Neuronal stem cell (in vitro differentiated cells): Measurements from ENCODE around the gene TRPM8.

Experiments used
- DNase-seq: peaks from one replicate; pipeline ENCODE4 v3.0.0-alpha.2; 2013; ENCODE audit warnings: low spot score
- H2AFZ ChIP-seq: one replicate; pipeline ENCODE4 v1.6.1; 2013; ENCODE audit warnings: mild to moderate bottlenecking, low read length, inconsistent platforms
- H2AK5ac ChIP-seq: 2 replicates; pipeline ENCODE4 v1.6.1; 2013; ENCODE audit warnings: low read depth, mild to moderate bottlenecking, inconsistent platforms, low read length, moderate library complexity, mixed read lengths
- H2BK120ac ChIP-seq: 2 replicates; pipeline ENCODE4 v1.6.1; 2013; ENCODE audit warnings: low read depth, mild to moderate bottlenecking, inconsistent platforms, low read length, moderate library complexity, mixed read lengths
- H2BK12ac ChIP-seq: one replicate; pipeline ENCODE4 v1.6.1; 2013; ENCODE audit warnings: low read length, inconsistent platforms
- H2BK15ac ChIP-seq: 2 replicates; pipeline ENCODE4 v1.6.1; 2013; ENCODE audit warnings: mild to moderate bottlenecking, low read length, inconsistent platforms, mixed read lengths
- H2BK5ac ChIP-seq: one replicate; pipeline ENCODE4 v1.6.1; 2013; ENCODE audit warnings: inconsistent platforms, mild to moderate bottlenecking, low read length, moderate library complexity
- H3K14ac ChIP-seq: one replicate; pipeline ENCODE4 v1.6.1; 2013; ENCODE audit warnings: low read length, inconsistent platforms
- H3K18ac ChIP-seq: 2 replicates; pipeline ENCODE4 v1.6.1; 2013; ENCODE audit warnings: low read length, inconsistent platforms
- H3K23ac ChIP-seq: 2 replicates; pipeline ENCODE4 v1.6.1; 2013; ENCODE audit warnings: low read depth, mild to moderate bottlenecking, mixed read lengths, low read length, inconsistent platforms; ENCODE audit not compliant: poor library complexity
- H3K27ac ChIP-seq: replicated peaks from 3 replicates; pipeline ENCODE4 v1.5.1; 2013; ENCODE audit warnings: low read length, inconsistent platforms
- H3K27me3 ChIP-seq, 3 experiments: 2 replicates each; pipeline ENCODE4 v1.6.1; 2013; ENCODE audit warnings: low read length in 3 of 3, mild to moderate bottlenecking in 2 of 3, inconsistent platforms in 1 of 3, low read depth in 1 of 3, mixed read lengths in 1 of 3, moderate library complexity in 1 of 3; ENCODE audit not compliant: control insufficient read depth in 3 of 3, insufficient read depth in 3 of 3
- H3K36me3 ChIP-seq, 2 donors: replicated peaks in 1 of 2; 2 replicates each; pipeline ENCODE4 v1.6.1; 2013; ENCODE audit warnings: low read length in 2 of 2; ENCODE audit not compliant: control insufficient read depth in 2 of 2, insufficient read depth in 2 of 2
- H3K4ac ChIP-seq: 2 replicates; pipeline ENCODE4 v1.6.1; 2013; ENCODE audit warnings: inconsistent platforms, mild to moderate bottlenecking, low read length, moderate library complexity
- H3K4me1 ChIP-seq, 2 donors: 1 replicate in 1 of 2; 2 replicates in 1 of 2; pipeline ENCODE4 v1.6.1; 2013; ENCODE audit warnings: low read length in 2 of 2, low read depth in 1 of 2; ENCODE audit not compliant: control insufficient read depth in 2 of 2, insufficient read depth in 1 of 2
- H3K4me2 ChIP-seq: one replicate; pipeline ENCODE4 v1.6.1; 2013; ENCODE audit warnings: mild to moderate bottlenecking, low read length, inconsistent platforms; ENCODE audit not compliant: insufficient read depth, poor library complexity, severe bottlenecking
- H3K4me3 ChIP-seq, 2 donors: 2 replicates each; pipeline ENCODE4 v1.5.1; 2013; ENCODE audit warnings: low read length in 2 of 2, mild to moderate bottlenecking in 2 of 2, inconsistent platforms in 1 of 2, moderate library complexity in 1 of 2
- H3K79me1 ChIP-seq: one replicate; pipeline ENCODE4 v1.6.1; 2013; ENCODE audit warnings: low read depth, mild to moderate bottlenecking, inconsistent platforms, low read length, moderate library complexity
- H3K9ac ChIP-seq: one replicate; pipeline ENCODE4 v1.6.1; 2013; ENCODE audit warnings: mild to moderate bottlenecking, low read depth, low read length, inconsistent platforms; ENCODE audit not compliant: poor library complexity
- H3K9me3 ChIP-seq, 2 donors: replicated peaks in 1 of 2; 2 replicates each; pipeline versions ENCODE3 to v1.6.1; 2013; ENCODE audit warnings: low read length in 2 of 2, mild to moderate bottlenecking in 2 of 2, inconsistent platforms in 1 of 2, low read depth in 1 of 2, mixed read lengths in 1 of 2, moderate library complexity in 1 of 2; ENCODE audit not compliant: control insufficient read depth in 2 of 2, insufficient read depth in 1 of 2
- H4K8ac ChIP-seq: one replicate; pipeline ENCODE4 v1.6.1; 2013; ENCODE audit warnings: low read depth, mild to moderate bottlenecking, inconsistent platforms, low read length, moderate library complexity
- H4K91ac ChIP-seq: one replicate; pipeline ENCODE4 v1.6.1; 2013; ENCODE audit warnings: low read length, low read depth, mild to moderate bottlenecking, inconsistent platforms; ENCODE audit not compliant: poor library complexity
- WGBS, 2 donors: extraction: QIAGEN DNeasy Blood & Tissue Kit; methylation state at CpG; one replicate each; pipeline ENCODE4 v1.1.7; 2013; ENCODE audit warnings: missing lambda C conversion rate in 2 of 2, mixed read lengths in 1 of 2; ENCODE audit not compliant: insufficient read length in 2 of 2, insufficient replicate concordance in 1 of 2; ENCODE audit errors: extremely low coverage in 2 of 2; 5-methylcytosine and 5-hydroxymethylcytosine counted together

The TRPM8 gene

GRCh38 chr2:233996461-233996860 lies 79.3 kb downstream of the TRPM8 start:
- no peak overlapping the region for H2BK12ac ChIP-seq
- no peak for DNase-seq
- H3K4me1 ChIP-seq = no peaks in the 10 kb centered on the region
- no peak overlapping the region for H2AFZ ChIP-seq
- no peak overlapping the region for H3K23ac ChIP-seq
- no peak overlapping the region for H4K8ac ChIP-seq
- WGBS, 2 donors = no CpG with 5 or more reads among the region's 5 CpGs
- H3K36me3 ChIP-seq = peaks cover 0 to 8% of the 10 kb centered on the region in 2 donors
- no peak overlapping the region for H2BK15ac ChIP-seq
- no peak overlapping the region for H4K91ac ChIP-seq
- H2AK5ac ChIP-seq = no peak overlapping the region
- no peak overlapping the region for H3K4ac ChIP-seq
- peaks cover 0 to 15% of the 10 kb centered on the region in 2 donors for H3K9me3 ChIP-seq
- H3K79me1 ChIP-seq = no peaks in the 10 kb centered on the region
- H3K9ac ChIP-seq = no peak overlapping the region
- no peak overlapping the region for H2BK120ac ChIP-seq
- H3K18ac ChIP-seq = no peak overlapping the region
- H2BK5ac ChIP-seq = no peak overlapping the region
- no peak overlapping the region for H3K4me3 ChIP-seq
- no peaks in the 10 kb centered on the region for H3K27me3 ChIP-seq
- no peak overlapping the region for H3K4me2 ChIP-seq
- H3K27ac ChIP-seq = no peak overlapping the region
- no peak overlapping the region for H3K14ac ChIP-seq

GRCh38 chr2:233997707-233998106 lies 80.5 kb downstream of the TRPM8 start:
- H3K9ac ChIP-seq = no peak overlapping the region
- H2BK120ac ChIP-seq = no peak overlapping the region
- no peak overlapping the region for H2BK15ac ChIP-seq
- H3K9me3 ChIP-seq = peaks cover 0 to 10% of the 10 kb centered on the region in 2 donors
- no peak overlapping the region for H3K14ac ChIP-seq
- H4K91ac ChIP-seq = no peak overlapping the region
- no peak overlapping the region for H3K23ac ChIP-seq
- no CpG with 5 or more reads among the region's 1 CpG for WGBS, 2 donors
- no peak overlapping the region for H3K18ac ChIP-seq
- no peak overlapping the region for H3K4me2 ChIP-seq
- H2AK5ac ChIP-seq = no peak overlapping the region
- no peak overlapping the region for H2AFZ ChIP-seq
- no peak overlapping the region for H3K4me3 ChIP-seq
- peaks cover 0 to 5% of the 10 kb centered on the region in 2 donors for H3K36me3 ChIP-seq
- no peaks in the 10 kb centered on the region for H3K27me3 ChIP-seq
- H2BK12ac ChIP-seq = no peak overlapping the region
- H3K79me1 ChIP-seq = no peaks in the 10 kb centered on the region
- H3K4me1 ChIP-seq = no peaks in the 10 kb centered on the region
- H2BK5ac ChIP-seq = no peak overlapping the region
- H3K27ac ChIP-seq = no peak overlapping the region
- no peak for DNase-seq
- no peak overlapping the region for H4K8ac ChIP-seq
- no peak overlapping the region for H3K4ac ChIP-seq

GRCh38 chr2:233999182-233999581 lies 82.0 kb downstream of the TRPM8 start:
- Histone ChIP-seq H3K9ac (peak overlapping the region; percentile 45), H3K14ac (peak overlapping the region; percentile 49), H2BK12ac (no peak overlapping the region), H3K27ac (no peak overlapping the region), H3K4ac (no peak overlapping the region), H4K8ac (no peak overlapping the region), H3K18ac (no peak overlapping the region), H2BK15ac (no peak overlapping the region), H2BK120ac (no peak overlapping the region), H3K23ac (no peak overlapping the region), H2BK5ac (no peak overlapping the region), H3K79me1 (no peaks in the 10 kb centered on the region), H4K91ac (no peak overlapping the region), H3K4me3 (no peak overlapping the region), H3K27me3 (no peaks in the 10 kb centered on the region), H3K9me3 (peaks cover 0 to 2% of the 10 kb centered on the region in 2 donors), H2AFZ (no peak overlapping the region), H3K4me1 (peaks cover 0 to 1% of the 10 kb centered on the region in 2 donors), H2AK5ac (no peak overlapping the region), H3K4me2 (no peak overlapping the region), H3K36me3 (peaks cover 0 to 2% of the 10 kb centered on the region in 2 donors)
- DNase-seq = no peak
- WGBS, 2 donors = no CpG with 5 or more reads among the region's 10 CpGs

- Histone ChIP-seq H3K27ac (no peak overlapping the region), H3K27me3 (no peaks in the 10 kb centered on the region), H3K4me1 (peaks cover 0 to 2% of the 10 kb centered on the region in 2 donors), H3K14ac (no peak overlapping the region), H2AK5ac (no peak overlapping the region), H3K4ac (no peak overlapping the region), H2BK5ac (no peak overlapping the region), H2AFZ (no peak overlapping the region), H3K9ac (no peak overlapping the region), H3K18ac (no peak overlapping the region), H3K23ac (no peak overlapping the region), H3K4me3 (no peak overlapping the region), H3K79me1 (no peaks in the 10 kb centered on the region), H2BK12ac (no peak overlapping the region), H3K9me3 (no peaks in the 10 kb centered on the region), H4K91ac (no peak overlapping the region), H2BK15ac (no peak overlapping the region), H3K4me2 (no peak overlapping the region), H2BK120ac (no peak overlapping the region), H4K8ac (no peak overlapping the region), H3K36me3 (no peaks in the 10 kb centered on the region)
- WGBS, 2 donors = no CpG with 5 or more reads among the region's 8 CpGs
- DNase-seq = no peak
These were observed 84.4 kb downstream of the TRPM8 start for GRCh38 chr2:234001380-234002160.
